Measurements from ENCODE around the gene SMS.
"Not testable (repeated sequence)": the region's sequence is repeated elsewhere in the genome, so short reads cannot be mapped to it uniquely, and the experiment has no call there.

The SMS gene

DNA sequence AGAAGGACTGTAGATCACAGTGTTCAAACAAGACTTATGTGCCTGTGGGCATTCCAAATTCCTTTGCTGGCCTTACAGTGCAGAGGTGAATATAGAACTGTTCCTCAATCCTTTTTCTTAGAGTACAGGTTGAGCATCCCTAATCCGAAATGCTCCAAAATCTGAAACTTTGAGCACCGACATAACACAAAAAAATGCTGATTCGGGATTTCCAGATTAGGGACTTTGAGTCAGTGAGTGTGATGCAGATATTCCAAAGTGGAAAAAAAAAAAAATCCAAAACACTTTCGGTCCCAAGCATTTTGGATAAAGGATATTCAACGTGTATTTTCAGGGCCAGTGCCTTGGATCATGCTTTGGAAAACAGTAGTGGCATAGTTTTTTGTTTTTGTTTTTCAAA is 9.2 kb downstream of the SMS start:
- Histone ChIP-seq H3K9me2 (replicated peaks; ENCODE audit: control insufficient read depth, low read length) (no peaks in the 10 kb centered on the region), H3K27ac (ENCODE audit: low read depth, low read length) (no peak overlapping the region), H3K36me3 (ENCODE audit: control insufficient read depth, low read length) (no peaks in the 10 kb centered on the region), H3K9me3 (ENCODE audit: control insufficient read depth, insufficient read depth, low read length) (no peaks in the 10 kb centered on the region), H3F3A (ENCODE audit: control insufficient read depth, insufficient read depth) (no peaks in the 10 kb centered on the region), H3K79me2 (ENCODE audit: control insufficient read depth, low read length) (peaks cover 100% of the 10 kb centered on the region), H3K4me2 (ENCODE audit: low read length) (no peak overlapping the region), H3K27me3 (ENCODE audit: control insufficient read depth, low read length) (no peaks in the 10 kb centered on the region), H4K20me1 (ENCODE audit: control insufficient read depth, insufficient read depth, low read depth, low read length) (no peaks in the 10 kb centered on the region; the same call in 1 of the 2 replicates), H3K4me1 (ENCODE audit: control insufficient read depth, low read length) (no peaks in the 10 kb centered on the region), H3K4me3 (ENCODE audit: low read length) (no peak overlapping the region)
- TF ChIP-seq, protein P1, sequence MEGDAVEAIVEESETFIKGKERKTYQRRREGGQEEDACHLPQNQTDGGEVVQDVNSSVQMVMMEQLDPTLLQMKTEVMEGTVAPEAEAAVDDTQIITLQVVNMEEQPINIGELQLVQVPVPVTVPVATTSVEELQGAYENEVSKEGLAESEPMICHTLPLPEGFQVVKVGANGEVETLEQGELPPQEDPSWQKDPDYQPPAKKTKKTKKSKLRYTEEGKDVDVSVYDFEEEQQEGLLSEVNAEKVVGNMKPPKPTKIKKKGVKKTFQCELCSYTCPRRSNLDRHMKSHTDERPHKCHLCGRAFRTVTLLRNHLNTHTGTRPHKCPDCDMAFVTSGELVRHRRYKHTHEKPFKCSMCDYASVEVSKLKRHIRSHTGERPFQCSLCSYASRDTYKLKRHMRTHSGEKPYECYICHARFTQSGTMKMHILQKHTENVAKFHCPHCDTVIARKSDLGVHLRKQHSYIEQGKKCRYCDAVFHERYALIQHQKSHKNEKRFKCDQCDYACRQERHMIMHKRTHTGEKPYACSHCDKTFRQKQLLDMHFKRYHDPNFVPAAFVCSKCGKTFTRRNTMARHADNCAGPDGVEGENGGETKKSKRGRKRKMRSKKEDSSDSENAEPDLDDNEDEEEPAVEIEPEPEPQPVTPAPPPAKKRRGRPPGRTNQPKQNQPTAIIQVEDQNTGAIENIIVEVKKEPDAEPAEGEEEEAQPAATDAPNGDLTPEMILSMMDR (IDR thresholded peaks at IDR 0.05; ENCODE audit: low read depth, low read length, poor library complexity, severe bottlenecking): no peak
- TF ChIP-seq EZH2phosphoT487 (IDR thresholded peaks at IDR 0.05; ENCODE audit: borderline replicate concordance, low read length): no peak

DNA sequence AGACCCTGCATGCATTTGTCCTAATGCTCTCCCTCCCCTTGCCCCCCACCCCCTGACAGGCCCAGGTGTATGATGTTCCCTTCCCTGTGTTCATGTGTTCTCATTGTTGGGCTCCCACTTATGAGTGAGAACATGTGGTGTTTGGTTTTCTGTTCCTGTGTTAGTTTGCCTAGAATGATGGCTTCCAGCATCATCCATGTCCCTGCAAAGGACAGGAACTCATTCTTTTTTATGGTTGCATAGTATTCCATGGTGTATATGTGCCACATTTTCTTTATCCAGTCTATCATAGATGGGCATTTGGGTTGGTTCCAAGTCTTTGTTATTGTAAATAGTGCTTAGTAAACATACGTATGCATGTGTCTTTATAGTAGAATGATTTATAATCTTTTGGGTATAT is 10.0 kb downstream of the SMS start:
- H3K27me3 ChIP-seq (ENCODE audit: control insufficient read depth, low read length): not testable (repeated sequence)

GRCh38 chrX:21952624-21953023 is 12.1 kb downstream of the SMS start:
- H3K4me3 ChIP-seq (ENCODE audit: low read length): no peak overlapping the region
- peaks cover 97% of the 10 kb centered on the region for H3K79me2 ChIP-seq (ENCODE audit: control insufficient read depth, low read length)
- H3K9me3 ChIP-seq (ENCODE audit: control insufficient read depth, insufficient read depth, low read length): no peaks in the 10 kb centered on the region
- H3K27ac ChIP-seq (ENCODE audit: low read depth, low read length): no peak overlapping the region
- no peak for TF ChIP-seq EZH2phosphoT487 (IDR thresholded peaks at IDR 0.05; ENCODE audit: borderline replicate concordance, low read length)
- TF ChIP-seq, protein P1 (IDR thresholded peaks at IDR 0.05; ENCODE audit: low read depth, low read length, poor library complexity, severe bottlenecking): no peak
- no peaks in the 10 kb centered on the region for H3K4me1 ChIP-seq (ENCODE audit: control insufficient read depth, low read length)
- H4K20me1 ChIP-seq (ENCODE audit: control insufficient read depth, insufficient read depth, low read depth, low read length): no peaks in the 10 kb centered on the region; the same call in 1 of the 2 replicates
- H3F3A ChIP-seq (ENCODE audit: control insufficient read depth, insufficient read depth): no peaks in the 10 kb centered on the region
- H3K4me2 ChIP-seq (ENCODE audit: low read length): no peak overlapping the region
- no peaks in the 10 kb centered on the region for H3K9me2 ChIP-seq (replicated peaks; ENCODE audit: control insufficient read depth, low read length)
- no peaks in the 10 kb centered on the region; the same call in 1 of the 2 replicates for H3K36me3 ChIP-seq (ENCODE audit: control insufficient read depth, low read length)
- H3K27me3 ChIP-seq (ENCODE audit: control insufficient read depth, low read length): no peaks in the 10 kb centered on the region

More for the DNA sequence above, 10.0 kb downstream of the SMS start:
- not testable (repeated sequence) for H3K9me2 ChIP-seq (replicated peaks; ENCODE audit: control insufficient read depth, low read length); H3K4me1 ChIP-seq (ENCODE audit: control insufficient read depth, low read length); H4K20me1 ChIP-seq (ENCODE audit: control insufficient read depth, insufficient read depth, low read depth, low read length); H3K27ac ChIP-seq (ENCODE audit: low read depth, low read length); H3F3A ChIP-seq (ENCODE audit: control insufficient read depth, insufficient read depth); H3K4me2 ChIP-seq (ENCODE audit: low read length); H3K4me3 ChIP-seq (ENCODE audit: low read length); H3K36me3 ChIP-seq (ENCODE audit: control insufficient read depth, low read length); H3K9me3 ChIP-seq (ENCODE audit: control insufficient read depth, insufficient read depth, low read length)
- peaks cover 100% of the 10 kb centered on the region for H3K79me2 ChIP-seq (ENCODE audit: control insufficient read depth, low read length)

DNA sequence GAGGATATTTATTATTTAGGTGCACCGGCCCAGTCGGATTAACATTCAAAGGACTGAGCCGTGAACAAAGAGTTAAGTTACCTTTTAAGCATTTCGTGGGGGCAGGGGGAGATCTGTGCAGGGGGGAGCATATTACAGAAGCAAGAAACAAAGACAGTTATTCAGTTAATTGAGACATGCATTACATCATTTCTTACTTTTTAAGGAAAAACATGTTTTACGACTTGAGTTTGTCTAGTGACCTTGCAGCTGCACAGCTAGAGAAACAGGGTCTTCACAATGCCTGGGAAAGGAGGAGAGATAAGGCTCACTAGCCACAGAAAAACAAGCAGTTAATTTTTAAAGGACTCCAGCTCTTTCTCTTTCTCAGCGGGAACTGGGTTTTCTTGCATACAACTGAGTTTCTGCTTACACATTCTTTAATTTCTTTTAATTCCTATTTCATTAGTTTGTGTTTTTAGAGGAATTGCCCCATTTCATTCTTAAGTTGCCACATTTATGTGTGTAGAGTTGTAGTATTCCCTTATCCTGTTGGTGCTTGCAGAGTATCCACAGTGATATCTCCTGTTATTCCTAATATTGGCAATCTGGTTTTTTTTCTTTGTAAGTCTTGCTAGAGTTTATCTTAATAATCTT is 12.8 kb downstream of the SMS start:
- H3K4me2 ChIP-seq (ENCODE audit: low read length); H3K9me2 ChIP-seq (replicated peaks; ENCODE audit: control insufficient read depth, low read length): not testable (repeated sequence)

More for the DNA sequence above, 12.8 kb downstream of the SMS start:
- not testable (repeated sequence) for H3K36me3 ChIP-seq (ENCODE audit: control insufficient read depth, low read length); H3K27ac ChIP-seq (ENCODE audit: low read depth, low read length); H3K4me3 ChIP-seq (ENCODE audit: low read length); H3K4me1 ChIP-seq (ENCODE audit: control insufficient read depth, low read length); H4K20me1 ChIP-seq (ENCODE audit: control insufficient read depth, insufficient read depth, low read depth, low read length); H3K9me3 ChIP-seq (ENCODE audit: control insufficient read depth, insufficient read depth, low read length); H3K27me3 ChIP-seq (ENCODE audit: control insufficient read depth, low read length); H3F3A ChIP-seq (ENCODE audit: control insufficient read depth, insufficient read depth)
- H3K79me2 ChIP-seq (ENCODE audit: control insufficient read depth, low read length): peaks cover 97% of the 10 kb centered on the region

Measured in DOHH2 (cell line).